AG08396 (cell line): ENCODE measurements around the gene FMNL2.

Source experiments
- DNase-seq: peaks from one replicate; pipeline ENCODE4 v3.0.0; 2012; ENCODE audit warnings: low spot score, mixed read lengths

The FMNL2 gene

DNA sequence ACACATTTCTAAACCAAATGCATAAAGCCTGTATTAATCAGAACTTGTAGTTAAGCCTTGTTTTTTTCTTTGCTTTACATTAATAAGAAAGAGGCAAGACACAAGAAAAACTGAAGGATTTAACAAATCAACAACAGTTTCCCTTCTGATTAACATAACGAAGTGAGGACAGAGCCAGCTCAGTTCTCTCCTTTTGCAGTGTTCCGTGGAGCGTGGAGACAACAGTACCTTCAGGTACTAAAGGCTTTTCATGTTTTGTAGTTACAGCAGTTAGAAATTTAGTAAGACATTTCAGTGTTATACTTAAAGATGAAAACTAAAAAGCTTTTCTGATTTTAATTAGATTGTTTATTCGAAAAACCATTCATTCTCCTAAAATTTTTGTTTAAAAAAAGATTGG lies 115.2 kb downstream of the FMNL2 start:
- no peak for DNase-seq

- DNase-seq, result no peak
These were observed 117.4 kb downstream of the FMNL2 start for GRCh38 chr2:152452256-152452973.

DNA sequence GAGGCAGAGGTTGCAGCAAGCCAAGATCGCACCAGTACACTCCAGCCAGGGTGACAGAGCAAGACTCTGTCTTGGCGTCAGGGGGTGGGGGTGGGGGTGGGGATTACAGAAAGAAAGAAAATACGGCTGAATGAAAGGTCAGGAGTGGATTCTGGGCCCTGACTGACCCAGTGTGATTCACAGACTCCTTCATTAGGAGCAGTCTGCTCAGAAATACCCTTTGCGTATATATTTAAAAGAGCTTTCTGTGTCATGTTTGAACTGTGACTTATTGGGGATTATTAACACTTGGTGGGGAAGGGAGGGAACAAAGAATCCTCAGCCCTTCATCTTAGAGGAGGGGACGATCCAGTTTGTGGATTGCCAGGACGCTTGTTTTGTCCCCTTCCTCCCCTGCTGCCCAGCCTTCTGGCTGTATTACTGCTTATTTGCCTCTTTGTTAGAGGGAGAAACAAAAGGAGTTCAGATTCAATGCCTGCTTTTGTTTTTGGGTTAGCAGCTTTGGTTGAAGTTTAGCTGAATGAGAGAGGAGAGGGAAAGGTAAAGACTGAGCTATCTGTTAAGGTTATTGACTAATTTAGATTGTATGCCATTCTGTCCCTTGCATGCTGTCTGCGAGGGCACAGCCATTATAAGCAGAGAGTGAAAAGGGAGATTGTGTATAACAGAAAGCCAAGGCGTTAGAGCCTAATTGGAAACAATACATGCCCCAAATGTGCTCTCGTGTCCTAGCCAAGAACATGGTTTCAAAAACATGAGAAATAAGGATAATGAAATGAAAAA lies 118.3 kb downstream of the FMNL2 start:
- DNase-seq, result no peak

DNA sequence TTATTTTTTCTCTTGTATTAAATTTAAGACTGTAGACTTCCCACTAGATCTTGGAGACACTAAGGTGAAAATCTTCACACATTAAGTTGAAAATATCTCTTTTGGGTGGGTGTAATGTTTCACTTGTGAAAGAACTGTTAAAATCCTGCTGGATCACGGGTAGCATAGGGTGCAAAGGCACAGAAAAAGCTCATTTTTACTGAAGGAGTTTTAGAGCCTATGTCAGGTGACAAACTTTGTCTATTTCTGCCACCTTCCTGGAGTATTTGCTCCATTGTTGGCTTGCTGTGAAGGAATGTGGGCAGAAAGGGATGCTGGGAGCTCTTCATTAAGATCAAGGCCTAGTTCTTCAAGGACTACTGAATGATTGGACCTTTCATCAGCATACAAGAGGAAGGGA lies 119.4 kb downstream of the FMNL2 start:
- no peak for DNase-seq

- no peak for DNase-seq
These were observed 120.0 kb downstream of the FMNL2 start for GRCh38 chr2:152454960-152455359.

DNA sequence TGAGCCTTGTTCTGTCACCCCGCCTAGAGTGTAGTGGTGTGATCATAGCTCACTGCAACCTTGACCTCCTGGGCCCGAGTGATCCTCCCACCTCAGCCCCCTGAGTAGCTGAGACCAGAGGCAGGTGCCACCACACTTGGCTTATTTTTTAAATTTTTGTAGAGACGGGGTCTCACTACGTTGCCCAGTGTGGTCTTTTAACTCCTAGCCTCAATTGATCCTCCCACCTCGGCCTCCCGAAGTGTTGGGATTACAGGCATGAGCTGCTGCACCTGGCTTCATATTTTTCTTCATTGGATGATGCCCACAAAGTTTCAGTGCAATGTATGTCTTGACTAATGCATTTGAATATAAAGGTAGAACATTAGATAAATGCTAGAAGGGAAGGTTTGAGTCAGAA lies 120.8 kb downstream of the FMNL2 start:
- DNase-seq, result no peak

DNA sequence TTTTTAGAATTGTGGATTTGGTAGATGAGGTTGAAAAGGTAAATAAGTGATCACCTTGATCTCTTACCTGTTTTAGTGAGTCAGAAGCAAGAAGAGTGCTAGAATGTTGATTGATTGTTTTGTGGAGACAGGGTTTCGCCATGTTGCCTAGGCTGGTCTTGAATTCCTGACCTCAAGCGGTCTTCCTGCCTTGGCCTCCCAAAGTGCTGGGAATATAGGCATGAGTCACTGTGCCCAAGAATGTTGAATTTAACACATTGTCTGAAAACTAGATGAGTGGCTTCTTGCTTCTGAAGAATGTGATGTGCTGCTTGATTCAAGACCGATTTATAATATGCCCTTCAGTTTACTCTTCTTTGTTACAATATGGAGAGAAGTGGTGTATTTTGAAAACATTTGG lies 121.3 kb downstream of the FMNL2 start:
- no peak for DNase-seq

DNA sequence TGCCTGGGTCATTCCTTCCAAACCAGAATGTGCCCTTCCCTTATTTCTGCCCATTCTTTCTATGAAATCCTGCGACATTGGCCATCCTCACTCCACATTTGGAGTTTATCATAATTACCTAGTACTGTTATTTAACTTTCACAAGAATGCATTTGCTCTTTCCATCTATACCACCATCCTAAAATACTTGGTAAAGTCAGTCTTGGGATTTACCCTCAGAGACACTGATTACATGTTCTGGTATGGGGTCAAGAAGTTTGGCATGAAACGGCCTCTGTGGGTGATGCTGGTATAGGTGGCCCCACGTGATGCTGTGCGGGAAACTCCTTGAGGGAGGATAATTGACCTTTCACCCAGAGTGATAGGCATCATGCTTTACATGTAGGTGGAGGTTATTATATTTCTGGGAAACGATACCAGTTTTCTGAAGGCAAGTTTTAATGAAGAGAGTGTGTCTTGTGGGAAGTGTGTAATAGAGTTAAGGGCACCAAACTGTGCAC lies 123.5 kb downstream of the FMNL2 start:
- no peak for DNase-seq

GRCh38 chr2:152459091-152459490 lies 124.1 kb downstream of the FMNL2 start:
- DNase-seq, result no peak

- no peak for DNase-seq
These were observed 125.6 kb downstream of the FMNL2 start for GRCh38 chr2:152460567-152460966.

GRCh38 chr2:152462120-152462519 lies 127.1 kb downstream of the FMNL2 start:
- no peak for DNase-seq

DNA sequence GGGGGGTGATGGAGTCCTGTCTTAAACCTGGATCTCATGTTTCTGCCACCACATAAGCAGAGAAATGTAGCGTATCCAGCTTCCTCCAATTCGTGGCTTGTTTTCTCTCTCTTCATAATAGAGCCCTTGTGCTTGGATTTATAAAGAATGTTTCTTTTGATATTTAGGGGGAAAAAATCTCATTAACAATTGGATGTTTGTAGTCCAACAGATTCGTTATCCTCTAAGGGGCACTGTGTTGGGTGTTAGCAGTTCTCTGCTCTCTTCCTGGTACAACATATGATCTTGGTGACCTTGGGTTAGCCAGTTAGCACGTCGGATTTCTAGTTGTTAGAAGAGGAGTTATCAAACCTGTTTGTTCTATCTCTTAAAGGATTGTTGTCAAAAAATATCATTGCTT lies 127.8 kb downstream of the FMNL2 start:
- DNase-seq, result no peak

DNA sequence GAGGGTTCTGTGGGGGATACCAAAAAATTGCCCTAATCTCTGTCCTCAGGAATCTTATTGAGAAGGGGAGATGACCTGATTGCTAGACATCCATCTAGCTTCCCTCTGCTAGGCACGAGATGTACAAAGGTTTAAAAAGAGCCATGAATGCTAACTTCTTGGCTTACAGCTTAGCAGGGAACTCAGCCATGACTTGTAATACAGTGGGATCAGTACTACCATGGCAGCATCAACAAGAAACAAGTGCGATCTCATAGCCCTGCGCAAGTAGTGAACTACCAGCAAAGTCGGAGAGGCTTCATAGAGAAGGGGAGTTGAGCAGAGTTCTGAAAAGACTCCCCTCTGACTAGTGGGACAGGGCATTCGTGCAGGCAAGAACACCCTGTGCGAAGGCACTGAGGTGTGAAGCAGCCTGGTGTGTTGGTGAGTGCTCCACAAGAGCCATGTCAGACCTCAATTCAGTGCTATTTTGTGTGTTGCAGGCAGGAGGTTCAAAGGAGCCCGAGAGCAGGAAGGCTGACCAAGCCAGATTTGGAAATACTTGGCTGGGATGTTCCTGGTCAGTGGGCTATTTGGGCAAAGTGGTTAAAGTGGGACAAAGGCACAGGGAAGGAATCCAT lies 130.0 kb downstream of the FMNL2 start:
- no peak for DNase-seq

DNA sequence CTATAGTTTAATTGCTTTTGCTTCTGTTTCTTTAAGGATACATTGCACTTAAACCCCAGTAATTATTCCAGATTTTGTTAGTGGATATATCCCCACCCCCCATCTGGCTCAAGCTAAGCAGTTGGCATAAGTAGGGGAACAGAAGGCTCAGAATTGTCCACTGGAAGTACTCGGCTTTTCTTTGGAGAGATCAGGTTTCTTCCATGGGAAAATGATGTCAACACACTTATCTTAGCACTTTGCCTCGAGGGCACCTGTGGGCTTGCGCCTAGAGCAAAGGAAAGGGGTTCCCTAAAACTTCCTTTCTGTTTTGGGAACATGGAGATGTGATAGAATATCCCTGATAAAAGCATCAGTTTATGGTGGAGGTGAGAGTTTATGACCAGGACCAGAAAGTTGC lies 130.6 kb downstream of the FMNL2 start:
- no peak for DNase-seq

DNA sequence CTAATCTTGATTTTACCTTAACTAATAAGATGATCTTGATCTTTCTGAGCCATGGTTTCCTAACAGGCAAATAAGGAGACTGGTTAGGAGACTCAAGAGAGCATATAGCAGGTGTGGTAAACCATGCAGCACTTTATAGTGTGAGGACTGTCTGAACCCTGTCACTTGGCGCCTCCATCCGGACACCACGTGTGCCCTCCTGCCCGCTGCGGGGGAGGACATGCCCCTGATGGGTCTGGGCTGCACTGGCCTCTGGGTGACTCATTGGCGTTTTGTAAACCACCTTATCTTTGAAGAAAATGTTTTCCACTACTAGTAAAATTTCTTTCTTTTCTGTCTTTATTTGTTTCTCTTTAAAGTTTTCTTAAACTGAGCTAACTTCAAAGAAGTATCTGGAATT lies 131.1 kb downstream of the FMNL2 start:
- peak; percentile 17 for DNase-seq

DNA sequence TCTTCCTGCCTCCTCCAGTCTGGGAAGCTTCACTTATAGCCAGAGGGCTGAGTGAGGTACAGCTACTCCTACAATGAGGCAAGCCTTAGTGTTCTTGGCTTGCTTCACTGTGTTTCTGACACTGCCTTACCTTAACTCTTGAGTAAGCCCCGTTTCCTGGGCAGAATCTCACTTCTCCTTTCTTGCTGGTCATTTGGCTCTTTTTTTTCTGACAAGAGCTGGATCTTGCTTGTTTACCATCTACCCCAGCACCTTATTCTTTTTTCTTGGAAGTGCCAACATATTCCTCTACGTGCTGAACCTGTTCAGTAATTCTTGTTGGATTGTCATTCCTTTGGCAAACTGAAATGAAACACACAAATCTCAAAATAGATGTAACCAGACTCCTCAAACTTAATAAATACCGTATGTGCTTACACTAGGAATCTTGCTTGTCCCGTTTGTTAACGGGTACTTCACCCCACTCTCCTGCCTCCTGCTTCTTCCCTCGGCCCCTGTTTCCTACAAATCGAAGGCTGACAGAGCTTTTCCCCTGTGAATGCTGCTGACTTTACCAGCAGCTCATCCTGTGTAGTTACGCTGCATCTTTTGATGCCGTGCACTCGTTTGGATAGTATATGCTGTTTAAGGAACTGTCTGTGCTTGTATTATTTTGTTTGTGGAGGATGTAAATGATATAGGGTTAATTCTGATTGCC lies 132.2 kb downstream of the FMNL2 start:
- DNase-seq, result no peak

DNA sequence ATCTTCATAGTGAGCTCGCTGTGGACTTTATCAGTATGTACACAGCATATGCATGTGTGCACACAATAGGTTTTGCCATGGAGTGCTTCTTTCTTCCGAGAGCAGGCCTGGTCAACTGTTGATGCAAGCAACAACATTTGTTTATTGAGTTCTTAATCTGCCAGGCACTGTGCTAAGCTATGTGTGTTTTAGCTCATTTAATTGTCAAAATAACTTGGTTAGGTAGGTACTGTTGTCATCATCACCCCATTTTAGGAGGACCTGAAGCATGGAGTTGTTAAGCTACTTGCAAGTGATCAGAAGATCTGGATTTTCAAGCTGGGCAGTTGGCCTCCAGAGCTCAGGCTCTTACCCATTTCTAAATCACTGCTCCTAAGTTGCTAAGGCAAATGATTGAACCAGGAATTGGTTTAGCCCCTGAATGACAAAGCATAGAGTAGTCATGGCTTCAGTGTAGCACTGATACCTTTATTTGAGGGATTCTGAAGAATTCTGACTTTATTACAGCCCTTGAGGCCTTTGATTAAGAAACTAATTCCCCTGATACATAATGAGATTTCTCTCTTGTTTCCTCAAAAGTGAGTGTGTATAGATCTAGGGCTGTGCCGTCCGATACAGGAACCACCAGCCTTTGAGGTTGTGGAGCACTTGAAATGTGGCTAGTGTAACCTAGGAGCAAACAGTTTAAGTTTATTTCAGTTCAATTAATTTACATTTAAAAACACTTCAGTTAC lies 132.9 kb downstream of the FMNL2 start:
- DNase-seq, result no peak

DNA sequence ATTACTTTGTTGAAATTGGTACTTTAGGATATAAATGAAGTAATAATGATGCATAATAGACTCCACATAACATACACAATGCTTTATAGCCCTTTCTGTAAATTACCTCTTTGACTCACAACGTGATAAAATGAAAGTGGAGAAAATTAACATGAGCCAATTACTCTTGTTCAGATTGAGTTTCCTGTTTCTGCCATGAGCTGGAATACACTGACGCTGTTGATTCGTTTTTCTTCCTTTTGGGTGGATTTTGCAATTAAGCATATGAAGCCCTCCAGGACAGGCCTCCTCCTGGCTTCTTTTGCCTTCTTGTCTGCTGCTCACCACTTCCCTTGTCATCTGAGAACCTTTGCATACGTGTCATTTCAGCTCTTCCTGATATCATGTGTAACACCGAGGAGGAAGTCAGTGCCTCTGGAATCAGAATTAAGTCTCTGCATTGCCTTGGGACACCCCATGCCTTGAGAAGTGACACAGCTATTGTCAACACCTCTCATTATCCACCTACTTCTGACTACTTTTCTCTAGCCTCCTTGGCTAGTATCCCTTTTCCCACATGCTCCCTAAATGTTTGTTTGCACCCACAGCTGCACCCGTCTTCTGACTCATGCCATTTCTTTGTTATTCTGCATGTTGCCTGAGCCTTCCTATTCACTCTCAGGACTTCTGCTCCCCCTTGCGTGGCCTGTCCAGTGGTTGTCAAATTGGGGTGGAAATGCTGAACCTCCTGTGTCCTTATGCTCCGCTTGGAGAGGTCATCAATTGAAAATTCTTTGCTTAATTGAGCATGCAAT lies 134.1 kb downstream of the FMNL2 start:
- no peak for DNase-seq

GRCh38 chr2:152470861-152471854 lies 136.2 kb downstream of the FMNL2 start:
- no peak for DNase-seq

GRCh38 chr2:152472481-152472887 lies 137.5 kb downstream of the FMNL2 start:
- DNase-seq, result no peak
